Right ventricle myocardium superior (tissue), 1 donor: Measurements from ENCODE around the gene APOL1. TPM values are rescaled to one million over a fixed set of nuclear protein-coding genes. Genes with fewer than 3 reads are reported as not detected.
"Not testable (repeated sequence)": the region's sequence is repeated elsewhere in the genome, so short reads cannot be mapped to it uniquely, and the experiment has no call there.

Experiments
- ATAC-seq: fragments of 200-7000 bp; cut with Tn5 transposase; one replicate; pipeline ENCODE4 v1.9.1; 2020; ENCODE audit warnings: mild to moderate bottlenecking; ENCODE audit not compliant: poor library complexity
- DNase-seq: peaks from one replicate; pipeline ENCODE4 v3.0.0-alpha.2; 2020
- intact Hi-C: fragments of 100-400 bp; cut with DNase I; formaldehyde crosslinking; loops from one replicate; pipeline ENCODE4 v1.11.2; 2022
- total RNA-seq: library from RNA; stranded (reverse); fragmentation: NEBNext Ultra II Directional; extraction: Animal tissue kit (Norgen Biotek cat#: 25700); gene quantifications from one replicate; pipeline ENCODE4 v1.2.1, GENCODE V29; 2021
- donor health status: DM: no; HTN: yes; CAD: no; lungs with severe emphysema.

Gene APOL1
- total RNA-seq, 1 donor from 2014 or later, result 16.8 TPM

- DNase-seq (peak; percentile 30), ATAC-seq (peak; percentile 58)
- intact Hi-C loops, result no loop called here
Measured at GRCh38 chr22:36223504-36223903, 29.4 kb upstream of the APOL1 start.

- intact Hi-C loops, result no loop called here
- ATAC-seq (no peak), DNase-seq (no peak)
Measured at GRCh38 chr22:36224245-36224644, 28.7 kb upstream of the APOL1 start.

GRCh38 chr22:36225333-36225922 is 27.5 kb upstream of the APOL1 start:
- intact Hi-C loops, result loop anchor here (5.0 kb wide), 1 partner anchor 47 kb away; no protein-coding TSS in a partner anchor
- ATAC-seq, result no peak
- DNase-seq, result no peak

GRCh38 chr22:36226189-36226588 is 26.7 kb upstream of the APOL1 start:
- intact Hi-C loops, result loop anchor here (5.0 kb wide), 1 partner anchor 46 kb away; no protein-coding TSS in a partner anchor
- DNase-seq (no peak), ATAC-seq (no peak)

GRCh38 chr22:36227396-36227795 is 25.5 kb upstream of the APOL1 start:
- DNase-seq (no peak), ATAC-seq (no peak)
- intact Hi-C loops, result loop anchor here (5.0 kb wide), 1 partner anchor 45 kb away; no protein-coding TSS in a partner anchor

- intact Hi-C loops, result loop anchor here (5.0 kb wide), 1 partner anchor 44 kb away; no protein-coding TSS in a partner anchor
- ATAC-seq, result no peak
- DNase-seq, result no peak
Measured at GRCh38 chr22:36227806-36228205, 25.1 kb upstream of the APOL1 start.

- DNase-seq, ATAC-seq: not testable (repeated sequence)
- intact Hi-C loops, result loop anchor here (5.0 kb wide), 1 partner anchor 44 kb away; no protein-coding TSS in a partner anchor
Measured at GRCh38 chr22:36228369-36228768, 24.6 kb upstream of the APOL1 start.

GRCh38 chr22:36228944-36229343 is 24.0 kb upstream of the APOL1 start:
- ATAC-seq (no peak), DNase-seq (no peak)
- intact Hi-C loops, result loop anchor here (5.0 kb wide), 1 partner anchor 43 kb away; no protein-coding TSS in a partner anchor

GRCh38 chr22:36229649-36230048 is 23.3 kb upstream of the APOL1 start:
- intact Hi-C loops, result loop anchor here (5.0 kb wide), 1 partner anchor 43 kb away; no protein-coding TSS in a partner anchor
- not testable (repeated sequence) for ATAC-seq, DNase-seq

- ATAC-seq, intact Hi-C loops, DNase-seq: not testable (repeated sequence)
Measured at GRCh38 chr22:36231051-36231450, 21.9 kb upstream of the APOL1 start.

- no peak for ATAC-seq
- DNase-seq, result no peak
- intact Hi-C loops, result no loop called here
Measured at GRCh38 chr22:36232715-36233401, 20.1 kb upstream of the APOL1 start.

GRCh38 chr22:36233796-36234195 is 19.1 kb upstream of the APOL1 start:
- DNase-seq (no peak), ATAC-seq (no peak)
- intact Hi-C loops, result no loop called here

GRCh38 chr22:36234213-36234612 is 18.7 kb upstream of the APOL1 start:
- intact Hi-C loops, result no loop called here
- ATAC-seq, result no peak
- DNase-seq, result no peak

GRCh38 chr22:36234919-36235318 is 18.0 kb upstream of the APOL1 start:
- intact Hi-C loops, result loop anchor here (5.0 kb wide), 1 partner anchor 38 kb away; no protein-coding TSS in a partner anchor
- ATAC-seq (no peak), DNase-seq (no peak)

GRCh38 chr22:36235585-36235984 is 17.3 kb upstream of the APOL1 start:
- no peak for DNase-seq
- no peak for ATAC-seq
- intact Hi-C loops, result loop anchor here (5.0 kb wide), 1 partner anchor 38 kb away; no protein-coding TSS in a partner anchor

GRCh38 chr22:36236388-36237319 is 16.3 kb upstream of the APOL1 start:
- DNase-seq (no peak), ATAC-seq (no peak)
- intact Hi-C loops, result loop anchor here (5.0 kb wide), 1 partner anchor 39 kb away; no protein-coding TSS in a partner anchor

GRCh38 chr22:36237462-36238372 is 15.2 kb upstream of the APOL1 start:
- ATAC-seq (no peak), DNase-seq (no peak)
- intact Hi-C loops, result loop anchor here (5.0 kb wide), 1 partner anchor 40 kb away; no protein-coding TSS in a partner anchor
